ENCODE data around the gene FABP6.

Gene FABP6, protein sequence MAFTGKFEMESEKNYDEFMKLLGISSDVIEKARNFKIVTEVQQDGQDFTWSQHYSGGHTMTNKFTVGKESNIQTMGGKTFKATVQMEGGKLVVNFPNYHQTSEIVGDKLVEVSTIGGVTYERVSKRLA

GRCh38 chr5:160229190-160229742 is at the start of gene FABP6:
FABP6 (plus strand) TSS chr5:160229506; CDS start chr5:160229558, 52 bp downstream.
- TF ChIP-seq CTCF (IDR thresholded peaks at IDR 0.05; ENCODE audit: low read length, missing control alignments) = no peak
- H3K4me3 ChIP-seq (replicated peaks; ENCODE audit: low read depth, low read length) = no peak within 1 kb of the TSS
- no peak for DNase-seq (ENCODE audit: low read depth)

DNA sequence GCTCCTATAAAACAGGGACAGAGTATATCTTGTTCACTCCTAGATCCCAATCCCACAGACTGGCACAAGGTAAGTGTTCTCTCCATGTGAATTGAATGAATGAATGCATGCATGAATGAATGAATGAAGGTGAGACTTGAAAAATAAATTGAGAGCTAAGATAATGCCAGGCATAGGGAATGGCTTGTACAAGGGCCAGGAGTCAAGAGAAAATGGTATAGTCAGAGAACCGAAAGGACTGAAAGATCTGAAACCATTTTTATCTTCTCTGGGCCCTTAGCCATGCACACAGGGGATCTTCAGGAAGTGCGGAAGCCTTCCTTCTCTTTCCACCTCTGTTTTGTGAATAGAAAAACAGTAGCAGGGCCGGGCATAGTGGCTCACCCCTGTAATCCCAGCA is 48.4 kb upstream of the FABP6 start:
- no peak overlapping the region for H3K4me3 ChIP-seq (replicated peaks; ENCODE audit: low read depth, low read length)
- no peak for TF ChIP-seq CTCF (IDR thresholded peaks at IDR 0.05; ENCODE audit: low read length, missing control alignments)
- no peak for DNase-seq (ENCODE audit: low read depth)

DNA sequence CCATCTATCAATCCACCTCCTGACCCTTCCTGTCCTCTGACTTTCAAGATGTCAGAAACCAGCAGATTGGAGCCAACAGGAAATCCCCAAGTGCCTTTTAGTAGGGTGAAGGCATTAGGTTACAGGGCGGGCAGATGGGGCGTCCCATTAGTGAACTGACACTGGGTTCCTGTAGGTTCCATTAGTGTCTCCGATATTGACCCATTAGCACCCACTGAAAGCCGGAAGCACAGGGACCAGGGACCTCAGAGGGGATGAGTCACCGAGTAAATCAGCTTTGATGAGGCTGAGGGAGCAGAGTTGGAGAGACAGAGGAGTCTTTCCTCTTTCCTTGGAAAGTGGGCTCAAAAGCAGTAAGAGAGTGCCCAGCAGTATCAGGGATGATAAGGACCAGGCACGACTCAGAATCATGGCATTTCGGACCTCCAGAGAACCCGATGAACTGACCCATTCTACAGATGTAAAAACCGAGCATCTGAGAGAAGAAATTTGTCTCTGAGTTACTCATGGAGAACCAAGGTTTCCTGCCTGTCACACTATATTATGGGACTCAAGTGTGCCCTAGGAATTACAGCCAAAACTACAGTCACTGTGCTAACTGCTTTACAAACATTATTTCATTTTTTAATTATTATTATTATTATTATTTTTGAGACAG is 47.2 kb upstream of the FABP6 start:
- DNase-seq (ENCODE audit: low read depth) = no peak
- H3K4me3 ChIP-seq (replicated peaks; ENCODE audit: low read depth, low read length) = no peak overlapping the region
- TF ChIP-seq CTCF (IDR thresholded peaks at IDR 0.05; ENCODE audit: low read length, missing control alignments) = no peak

GRCh38 chr5:160183075-160183474 is 46.2 kb upstream of the FABP6 start:
- no peak overlapping the region for H3K4me3 ChIP-seq (replicated peaks; ENCODE audit: low read depth, low read length)
- TF ChIP-seq CTCF (IDR thresholded peaks at IDR 0.05; ENCODE audit: low read length, missing control alignments) = no peak
- no peak for DNase-seq (ENCODE audit: low read depth)

- H3K4me3 ChIP-seq (replicated peaks; ENCODE audit: low read depth, low read length) = no peak overlapping the region
- no peak for DNase-seq (ENCODE audit: low read depth)
- no peak for TF ChIP-seq CTCF (IDR thresholded peaks at IDR 0.05; ENCODE audit: low read length, missing control alignments)
Measured at GRCh38 chr5:160185626-160186360, 43.5 kb upstream of the FABP6 start.

DNA sequence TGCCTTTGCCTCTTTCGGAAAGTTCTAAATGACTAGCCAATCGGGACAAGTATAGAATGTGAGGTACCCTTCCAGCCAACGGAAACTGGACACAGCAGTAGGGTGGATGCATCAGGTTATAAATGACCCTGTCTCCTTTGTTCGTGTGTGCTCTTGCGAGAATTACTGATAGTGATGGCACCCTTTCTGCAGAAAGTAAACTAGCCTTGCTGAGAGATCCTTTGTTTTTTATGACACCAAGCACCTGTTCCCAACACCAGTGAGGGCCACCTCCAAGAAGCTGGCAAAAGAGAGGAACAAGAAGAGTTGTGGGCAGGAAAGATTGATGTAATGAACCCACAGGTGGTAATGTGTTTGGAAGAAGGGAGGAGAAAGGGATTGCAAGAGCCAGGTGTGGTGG is 42.8 kb upstream of the FABP6 start:
- H3K4me3 ChIP-seq (replicated peaks; ENCODE audit: low read depth, low read length) = no peak overlapping the region
- no peak for DNase-seq (ENCODE audit: low read depth)
- TF ChIP-seq CTCF (IDR thresholded peaks at IDR 0.05; ENCODE audit: low read length, missing control alignments) = no peak

All from fibroblast of pulmonary artery (primary cell).